OCI-LY7 (cell line): ENCODE data around the gene CREG2. TPM values are rescaled to one million over a fixed set of nuclear protein-coding genes. Genes with fewer than 3 reads are reported as not detected.
A peak's percentile ranks its signal among the peaks of the same experiment; 100 is the strongest.

ENCODE experiments used
- BruUV-seq: library from RNA; stranded (reverse); fragments of 400-500 nt; replicated peaks from 2 replicates; lab custom pipeline; 2021; lab: Mats Ljungman, UMichigan
- CTCF ChIA-PET: fragments of 300-600 bp; sonication (Branson Sonifier 250); formaldehyde crosslinking; loops from one replicate; lab custom pipeline; 2022; ENCODE audit warnings: antibody characterized with exemption; ENCODE audit not compliant: unreplicated experiment; lab: Charles Lee
- POLR2A ChIA-PET: fragments of 300-600 bp; sonication (Branson Sonifier 250); formaldehyde crosslinking; loops from one replicate; lab custom pipeline; 2022; ENCODE audit warnings: antibody characterized with exemption; lab: Charles Lee
- DNase-seq: peaks from one replicate; pipeline ENCODE4 v3.0.0-alpha.2; 2015; ENCODE audit warnings: low spot score
- H2AFZ ChIP-seq: fragments of 200-600 bp; sonication (generic), shearing (Covaris generic); 2 replicates; pipeline ENCODE4 v1.6.1; 2014; ENCODE audit warnings: mild to moderate bottlenecking, antibody characterized with exemption, low read length, moderate library complexity
- H3K27ac ChIP-seq: fragments of 200-600 bp; sonication (generic); 2 replicates; pipeline ENCODE4 v1.5.1; 2014; ENCODE audit warnings: mixed run types, low read depth, mild to moderate bottlenecking, moderate library complexity, low read length, inconsistent platforms; ENCODE audit not compliant: poor library complexity, severe bottlenecking
- H3K36me3 ChIP-seq: fragments of 200-600 bp; sonication (generic); 2 replicates; pipeline ENCODE4 v1.6.1; 2014; ENCODE audit warnings: mild to moderate bottlenecking, antibody characterized with exemption, low read length, moderate library complexity, mixed read lengths; ENCODE audit not compliant: insufficient read depth
- H3K4me1 ChIP-seq: fragments of 200-600 bp; sonication (generic); 2 replicates; pipeline ENCODE4 v1.5.1; 2014; ENCODE audit warnings: mild to moderate bottlenecking, low read length; ENCODE audit not compliant: insufficient read depth, poor library complexity, severe bottlenecking
- H3K4me2 ChIP-seq: fragments of 200-600 bp; sonication (generic); 2 replicates; pipeline ENCODE4 v1.6.1; 2014; ENCODE audit warnings: mild to moderate bottlenecking, low read length
- H3K4me3 ChIP-seq: fragments of 200-600 bp; sonication (generic); 2 replicates; pipeline ENCODE4 v1.5.1; 2014; ENCODE audit warnings: mild to moderate bottlenecking, low read depth, low read length; ENCODE audit not compliant: poor library complexity, severe bottlenecking
- H3K79me2 ChIP-seq: fragments of 200-600 bp; sonication (generic); 2 replicates; pipeline ENCODE4 v1.6.1; 2016; ENCODE audit warnings: low read depth, mild to moderate bottlenecking, low read length, moderate library complexity, mixed read lengths; ENCODE audit not compliant: insufficient read depth
- H3K9me2 ChIP-seq: fragments of 200-600 bp; sonication (generic); 2 replicates; pipeline ENCODE4 v1.6.1; 2016; ENCODE audit warnings: mild to moderate bottlenecking, low read length, mixed read lengths; ENCODE audit not compliant: insufficient read depth
- H3K9me3 ChIP-seq: fragments of 200-600 bp; sonication (generic); 2 replicates; pipeline ENCODE4 v1.6.1; 2014; ENCODE audit warnings: mild to moderate bottlenecking, mixed run types, low read length, mixed read lengths
- H4K20me1 ChIP-seq: fragments of 200-600 bp; sonication (generic); 2 replicates; pipeline ENCODE4 v1.6.1; 2014; ENCODE audit warnings: mild to moderate bottlenecking, antibody characterized with exemption, low read length, moderate library complexity, mixed read lengths; ENCODE audit not compliant: insufficient read depth
- EZH2phosphoT487 ChIP-seq: fragments of 200-600 bp; sonication (generic); IDR thresholded peaks from 2 replicates; pipeline ENCODE4 v1.6.1; 2018; ENCODE audit warnings: low read depth, borderline replicate concordance, mild to moderate bottlenecking, mixed run types, antibody characterized with exemption, low read length, moderate library complexity, mixed read lengths
- intact Hi-C: fragments of 100-400 bp; cut with micrococcal nuclease; formaldehyde crosslinking; loops from one replicate; pipeline ENCODE4 v1.10.0; 2022; ENCODE audit not compliant: unreplicated experiment
- total RNA-seq, 2 experiments: library from RNA; depleted of rRNA in 1 of 2; stranded (reverse); fragments of >200 nt in 1 of 2; shearing (Covaris generic) in 1 of 2; gene quantifications; 2 replicates each; pipeline ENCODE4 v1.2.3, GENCODE V29; 2014 to 2022
- TF ChIP-seq, protein P1 (sequence below): fragments of 200-600 bp; sonication (generic); conservative IDR thresholded peaks from 2 replicates; pipeline ENCODE4 v1.5.1; 2014; ENCODE audit warnings: mild to moderate bottlenecking, antibody characterized with exemption, low read length, moderate library complexity, mixed read lengths

Gene CREG2
- total RNA-seq, 2 experiments from 2014 or later = not detected

- Histone ChIP-seq H4K20me1 (no peaks in the 10 kb centered on the region), H3K9me2 (no peaks in the 10 kb centered on the region), H3K4me3 (no peak overlapping the region), H2AFZ (no peak overlapping the region), H3K36me3 (no peaks in the 10 kb centered on the region), H3K4me1 (peaks cover 16% of the 10 kb centered on the region), H3K27ac (no peak overlapping the region), H3K9me3 (no peaks in the 10 kb centered on the region), H3K79me2 (peaks cover 11% of the 10 kb centered on the region; the same call in 1 of the 2 replicates), H3K4me2 (peak overlapping the region; percentile 74; the same call in 1 of the 2 replicates)
- no TSS peak for BruUV-seq
- TF ChIP-seq EZH2phosphoT487 = no peak
- TF ChIP-seq, protein P1, sequence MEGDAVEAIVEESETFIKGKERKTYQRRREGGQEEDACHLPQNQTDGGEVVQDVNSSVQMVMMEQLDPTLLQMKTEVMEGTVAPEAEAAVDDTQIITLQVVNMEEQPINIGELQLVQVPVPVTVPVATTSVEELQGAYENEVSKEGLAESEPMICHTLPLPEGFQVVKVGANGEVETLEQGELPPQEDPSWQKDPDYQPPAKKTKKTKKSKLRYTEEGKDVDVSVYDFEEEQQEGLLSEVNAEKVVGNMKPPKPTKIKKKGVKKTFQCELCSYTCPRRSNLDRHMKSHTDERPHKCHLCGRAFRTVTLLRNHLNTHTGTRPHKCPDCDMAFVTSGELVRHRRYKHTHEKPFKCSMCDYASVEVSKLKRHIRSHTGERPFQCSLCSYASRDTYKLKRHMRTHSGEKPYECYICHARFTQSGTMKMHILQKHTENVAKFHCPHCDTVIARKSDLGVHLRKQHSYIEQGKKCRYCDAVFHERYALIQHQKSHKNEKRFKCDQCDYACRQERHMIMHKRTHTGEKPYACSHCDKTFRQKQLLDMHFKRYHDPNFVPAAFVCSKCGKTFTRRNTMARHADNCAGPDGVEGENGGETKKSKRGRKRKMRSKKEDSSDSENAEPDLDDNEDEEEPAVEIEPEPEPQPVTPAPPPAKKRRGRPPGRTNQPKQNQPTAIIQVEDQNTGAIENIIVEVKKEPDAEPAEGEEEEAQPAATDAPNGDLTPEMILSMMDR = no peak
- intact Hi-C loops = no loop called here
- ChIA-PET POLR2A (no interaction called here), CTCF (no interaction called here)
- DNase-seq = no peak
These were observed 81.7 kb downstream of the CREG2 start for GRCh38 chr2:101305492-101306078.

DNA sequence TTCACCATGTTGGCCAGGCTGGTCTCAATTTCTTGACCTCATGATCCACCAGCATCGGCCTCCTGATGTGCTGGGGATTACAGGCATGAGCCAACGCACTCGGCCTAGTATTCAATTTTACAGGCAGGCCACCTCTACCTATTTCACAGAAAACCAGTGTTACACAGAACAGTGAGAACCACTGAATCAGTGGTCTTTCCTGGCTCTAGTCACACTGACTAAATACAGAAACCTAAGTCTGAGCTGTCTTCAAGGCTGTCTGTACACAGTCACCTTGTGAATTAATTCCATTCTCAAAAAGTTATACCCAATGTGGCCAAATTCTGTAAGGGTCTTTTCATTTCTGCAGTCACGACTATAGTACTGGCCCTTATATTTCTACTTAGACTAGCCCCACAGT, 82.3 kb downstream of the CREG2 start:
- TF ChIP-seq EZH2phosphoT487 = no peak
- TF ChIP-seq, protein P1 = no peak
- Histone ChIP-seq H3K79me2 (peaks cover 11% of the 10 kb centered on the region; the same call in 1 of the 2 replicates), H3K27ac (no peak overlapping the region), H3K4me2 (no peak overlapping the region), H4K20me1 (no peaks in the 10 kb centered on the region), H3K4me3 (no peak overlapping the region), H3K9me2 (no peaks in the 10 kb centered on the region), H3K36me3 (no peaks in the 10 kb centered on the region), H3K4me1 (peaks cover 16% of the 10 kb centered on the region), H3K9me3 (no peaks in the 10 kb centered on the region), H2AFZ (no peak overlapping the region)
- DNase-seq = no peak
- POLR2A ChIA-PET = no interaction called here
- no TSS peak for BruUV-seq
- intact Hi-C loops = no loop called here
- CTCF ChIA-PET = no interaction called here

- DNase-seq = no peak
- H3K4me1 ChIP-seq = peaks cover 9% of the 10 kb centered on the region
- CTCF ChIA-PET = no interaction called here
These were observed 83.6 kb downstream of the CREG2 start for GRCh38 chr2:101303688-101304087.

More at GRCh38 chr2:101303688-101304087, 83.6 kb downstream of the CREG2 start:
- peaks cover 11% of the 10 kb centered on the region; the same call in 1 of the 2 replicates for H3K79me2 ChIP-seq
- H3K9me3 ChIP-seq = no peaks in the 10 kb centered on the region
- intact Hi-C loops = no loop called here
- no peaks in the 10 kb centered on the region for H3K36me3 ChIP-seq
- BruUV-seq = no TSS peak
- no peak overlapping the region for H2AFZ ChIP-seq
- no peak overlapping the region for H3K27ac ChIP-seq
- POLR2A ChIA-PET = no interaction called here
- no peak overlapping the region for H3K4me2 ChIP-seq
- no peaks in the 10 kb centered on the region for H3K9me2 ChIP-seq
- TF ChIP-seq EZH2phosphoT487 = no peak
- TF ChIP-seq, protein P1 = no peak
- no peak overlapping the region for H3K4me3 ChIP-seq
- no peaks in the 10 kb centered on the region for H4K20me1 ChIP-seq
